ENCODE results near the gene SLC25A34.
"Not testable (repeated sequence)": the region's sequence is repeated elsewhere in the genome, so short reads cannot be mapped to it uniquely, and the experiment has no call there.

The SLC25A34 gene

GRCh38 chr1:15736038-15736891, at the start of gene SLC25A34:
Gene SLC25A34 (plus strand): TSS chr1:15736258. CDS start chr1:15736486, 228 bp downstream.
- DNase-seq: no peak

DNA sequence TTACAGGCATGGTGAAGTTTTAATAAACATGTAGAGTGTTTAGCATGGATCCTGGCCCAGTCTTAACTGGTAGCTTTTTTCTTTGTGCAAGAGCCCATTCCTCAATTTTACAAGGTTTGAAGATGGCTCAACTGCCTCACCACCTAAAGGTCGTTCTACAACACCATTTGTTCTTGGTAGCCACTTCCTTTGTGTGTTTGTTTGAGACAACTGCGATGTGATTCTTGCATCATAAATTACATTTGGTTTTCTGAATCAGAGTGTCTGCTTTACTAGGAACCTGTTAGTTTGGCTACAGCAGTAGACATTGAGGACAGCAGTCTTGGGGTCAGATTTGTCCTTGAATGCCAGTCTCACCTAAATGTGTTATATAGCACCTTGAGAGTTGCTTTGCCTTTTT, 48.6 kb upstream of the SLC25A34 start:
- no peak for DNase-seq

DNA sequence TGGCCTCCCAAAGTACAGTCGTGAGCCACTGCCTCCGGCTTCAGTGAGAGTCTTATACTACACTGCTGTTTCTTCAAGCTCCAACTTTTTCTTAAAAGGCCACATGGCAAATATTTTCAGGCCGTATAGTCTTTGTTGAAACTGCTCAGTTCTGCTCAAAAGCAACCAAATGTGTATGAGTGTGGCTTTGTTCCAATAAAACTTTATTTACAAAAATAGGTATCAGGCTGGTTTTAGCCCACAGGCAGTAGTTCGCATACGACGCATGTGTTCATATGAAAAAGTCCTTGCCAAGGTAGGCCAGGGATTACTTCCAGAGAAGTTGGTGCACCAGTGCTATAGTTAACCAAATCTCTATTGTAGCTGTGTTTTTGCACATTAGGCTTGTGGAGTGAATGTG, 45.7 kb upstream of the SLC25A34 start:
- no peak for DNase-seq

DNA sequence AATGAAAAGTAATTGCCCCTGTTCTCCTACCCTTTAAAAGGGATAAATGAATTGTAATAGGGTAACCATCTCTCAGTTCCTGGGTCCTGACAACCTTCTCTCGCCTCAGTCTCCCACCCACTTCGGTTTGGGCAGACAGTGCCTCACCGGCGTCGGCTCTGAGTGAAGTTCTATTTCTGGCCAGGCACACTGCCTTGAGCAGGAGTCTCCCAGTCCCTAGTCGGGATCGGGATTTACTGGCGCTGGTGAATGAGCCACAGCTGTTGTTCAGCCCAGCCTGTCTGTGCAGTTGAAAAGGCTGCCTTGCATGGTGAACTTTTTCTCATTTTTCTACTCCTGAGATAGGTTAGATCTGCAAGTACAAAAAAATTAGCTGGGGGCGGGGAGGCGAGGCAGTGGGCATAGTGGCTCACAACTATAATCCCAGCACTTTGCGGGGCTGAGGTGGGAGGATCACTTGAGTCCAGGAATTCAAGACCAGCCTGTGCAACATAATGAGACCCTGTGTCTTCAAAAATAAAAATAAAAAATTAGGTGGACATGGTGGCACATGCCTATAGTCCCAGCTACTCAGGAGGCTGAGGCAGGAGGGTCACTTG, 44.5 kb upstream of the SLC25A34 start:
- no peak for DNase-seq

- DNase-seq: no peak
These were observed 43.9 kb upstream of the SLC25A34 start for GRCh38 chr1:15692121-15692682.

DNA sequence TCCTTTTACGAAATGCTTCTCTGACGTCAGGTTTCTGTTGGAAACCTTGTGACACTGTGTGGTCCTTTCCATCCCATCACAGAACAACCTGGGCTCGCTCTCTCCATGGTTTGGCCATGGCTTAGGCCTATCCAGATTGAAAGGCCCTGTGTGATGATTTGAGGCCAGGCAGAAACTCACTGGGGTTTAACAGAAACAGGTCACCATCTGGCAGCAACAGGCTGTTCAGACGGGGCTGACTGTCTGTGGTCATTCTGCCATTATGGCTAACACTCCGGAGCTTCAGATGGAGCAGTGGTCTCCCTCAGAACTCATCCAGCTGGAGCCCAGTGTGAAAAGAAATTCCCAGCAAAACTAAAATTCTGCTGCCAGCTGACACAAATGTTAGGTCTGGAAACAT, 42.7 kb upstream of the SLC25A34 start:
- no peak for DNase-seq

- DNase-seq: peak; percentile 14 to 40
These were observed 39.0 kb upstream of the SLC25A34 start for GRCh38 chr1:15696956-15697521.

- DNase-seq: no peak
These were observed 37.9 kb upstream of the SLC25A34 start for GRCh38 chr1:15698201-15698600.

DNA sequence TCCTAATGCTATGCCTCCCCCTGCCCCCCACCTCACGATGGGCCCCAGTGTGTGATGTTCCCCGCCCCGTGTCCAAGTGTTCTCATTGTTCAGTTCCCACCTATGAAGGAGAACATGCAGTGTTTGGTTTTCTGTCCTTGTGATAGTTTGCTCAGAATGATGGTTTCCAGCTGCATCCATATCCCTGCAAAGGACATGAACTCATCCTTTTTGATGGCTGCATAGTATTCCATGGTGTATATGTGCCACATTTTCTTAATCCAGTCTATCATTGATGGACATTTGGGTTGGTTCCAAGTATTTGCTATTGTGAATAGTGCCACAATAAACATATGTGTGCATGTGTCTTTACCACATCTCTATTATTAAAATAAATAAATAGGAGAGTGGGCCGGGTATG, 36.7 kb upstream of the SLC25A34 start:
- not testable (repeated sequence) for DNase-seq

GRCh38 chr1:15700508-15700907, 35.5 kb upstream of the SLC25A34 start:
- DNase-seq: no peak

DNA sequence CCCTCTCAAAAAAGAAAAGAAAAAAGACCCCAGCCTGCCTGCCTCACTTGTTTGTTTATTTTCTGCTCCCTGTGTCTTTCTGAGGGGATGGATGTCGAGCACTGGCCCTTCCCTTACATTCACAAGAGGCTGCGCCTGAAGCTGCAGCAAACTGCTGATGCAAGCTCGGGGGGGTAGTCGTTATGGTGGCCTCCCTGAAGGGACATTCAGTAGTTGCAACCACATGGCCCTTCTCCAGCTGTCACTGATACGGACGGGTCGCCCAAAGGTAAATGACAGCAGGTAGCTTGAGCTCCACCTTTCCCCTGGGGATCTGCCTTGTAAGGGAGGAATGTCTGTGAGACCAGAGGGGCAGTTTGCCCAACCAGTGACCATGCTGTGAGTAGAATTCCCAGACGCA, 34.3 kb upstream of the SLC25A34 start:
- no peak for DNase-seq

DNA sequence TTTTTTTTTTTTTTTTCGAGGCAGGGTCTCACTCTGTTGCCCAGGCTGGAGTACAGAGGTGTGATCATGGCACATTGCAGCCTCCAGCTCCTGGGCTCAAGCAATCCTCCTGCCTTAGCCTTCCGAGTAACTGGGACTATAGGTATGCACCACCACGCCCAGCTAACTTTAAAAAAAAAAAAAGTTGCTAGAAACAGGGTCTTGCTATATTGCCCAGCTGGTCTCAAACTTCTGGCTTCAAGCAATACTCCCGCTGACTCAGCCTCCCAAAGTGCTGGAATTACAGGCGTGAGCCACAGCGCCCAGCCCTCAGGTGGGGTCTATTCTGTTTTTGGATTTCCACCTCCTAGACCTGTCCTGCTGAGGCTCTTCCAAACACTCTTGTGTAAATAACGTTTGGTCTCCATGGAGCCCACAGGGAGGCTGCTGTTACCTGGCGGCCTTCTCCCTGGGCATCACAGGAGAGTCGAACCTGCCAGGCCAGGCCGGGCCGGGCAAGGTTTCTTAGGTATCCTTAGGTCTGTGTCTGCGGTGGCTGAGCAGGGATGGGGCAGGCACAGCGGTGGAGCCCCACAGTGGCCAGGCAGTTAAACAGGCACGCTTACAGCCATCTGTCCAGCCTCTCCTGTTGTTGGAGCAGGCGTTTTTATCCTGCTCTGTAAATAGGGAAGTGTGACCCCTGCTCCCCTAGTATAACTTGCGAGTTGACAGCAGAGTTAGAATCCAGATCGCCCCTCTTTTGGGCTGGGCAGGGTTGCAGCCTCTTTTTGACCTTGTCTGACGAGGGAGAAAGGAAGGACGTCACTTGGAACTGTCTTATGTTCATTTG, 33.1 kb upstream of the SLC25A34 start:
- no peak for DNase-seq

GRCh38 chr1:15703562-15703961, 32.5 kb upstream of the SLC25A34 start:
- DNase-seq: no peak

DNA sequence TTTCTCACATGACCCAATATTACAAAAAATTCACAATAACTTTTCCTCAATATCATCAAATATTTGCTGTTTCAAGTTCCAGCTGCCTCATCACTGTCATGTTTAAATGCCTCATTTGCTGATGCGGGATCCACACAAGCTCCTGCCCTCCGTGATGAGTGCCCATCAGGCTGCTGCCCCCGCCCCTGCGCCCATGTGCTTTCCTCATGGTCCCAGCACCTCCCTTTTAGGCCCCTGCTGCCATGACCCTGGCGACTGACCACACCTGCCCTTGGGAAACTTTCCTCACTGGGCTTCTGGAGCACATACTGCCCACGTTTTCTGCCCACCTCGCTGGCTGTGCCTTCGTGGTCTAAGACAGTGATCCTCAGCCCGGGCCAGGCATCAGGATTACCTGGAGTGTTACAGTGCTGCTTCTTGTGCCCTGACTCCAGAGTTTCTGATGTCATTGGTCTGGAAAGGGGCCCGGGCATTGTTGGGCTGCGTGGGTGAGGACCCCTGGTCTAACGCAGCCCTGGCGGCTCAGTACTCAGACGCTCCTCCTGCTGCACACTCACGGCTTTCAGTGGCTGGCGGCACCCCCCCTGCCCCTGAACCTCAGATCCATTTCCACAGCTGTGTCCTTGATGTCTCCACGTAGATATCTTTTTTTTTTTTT, 31.4 kb upstream of the SLC25A34 start:
- no peak for DNase-seq

DNA sequence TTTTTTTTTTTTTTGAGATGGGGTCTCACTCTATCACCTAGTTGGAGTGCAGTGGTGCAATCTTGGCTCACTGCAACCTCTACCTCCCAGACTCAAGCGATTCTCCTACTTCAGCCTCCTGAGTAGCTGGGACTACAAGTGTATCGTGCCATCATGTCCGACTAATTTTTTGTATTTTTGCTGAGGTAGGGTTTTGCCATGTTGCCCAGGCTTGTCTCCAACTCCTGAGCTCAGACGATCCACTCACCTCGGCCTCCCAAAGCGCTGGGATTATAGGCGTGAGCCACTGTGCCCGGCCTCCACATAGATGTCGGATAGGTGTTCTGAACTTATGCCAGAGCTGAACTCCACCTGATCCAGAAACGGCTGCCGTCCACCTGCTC, 30.9 kb upstream of the SLC25A34 start:
- no peak for DNase-seq

- DNase-seq: no peak
These were observed 29.3 kb upstream of the SLC25A34 start for GRCh38 chr1:15706751-15707150.

DNA sequence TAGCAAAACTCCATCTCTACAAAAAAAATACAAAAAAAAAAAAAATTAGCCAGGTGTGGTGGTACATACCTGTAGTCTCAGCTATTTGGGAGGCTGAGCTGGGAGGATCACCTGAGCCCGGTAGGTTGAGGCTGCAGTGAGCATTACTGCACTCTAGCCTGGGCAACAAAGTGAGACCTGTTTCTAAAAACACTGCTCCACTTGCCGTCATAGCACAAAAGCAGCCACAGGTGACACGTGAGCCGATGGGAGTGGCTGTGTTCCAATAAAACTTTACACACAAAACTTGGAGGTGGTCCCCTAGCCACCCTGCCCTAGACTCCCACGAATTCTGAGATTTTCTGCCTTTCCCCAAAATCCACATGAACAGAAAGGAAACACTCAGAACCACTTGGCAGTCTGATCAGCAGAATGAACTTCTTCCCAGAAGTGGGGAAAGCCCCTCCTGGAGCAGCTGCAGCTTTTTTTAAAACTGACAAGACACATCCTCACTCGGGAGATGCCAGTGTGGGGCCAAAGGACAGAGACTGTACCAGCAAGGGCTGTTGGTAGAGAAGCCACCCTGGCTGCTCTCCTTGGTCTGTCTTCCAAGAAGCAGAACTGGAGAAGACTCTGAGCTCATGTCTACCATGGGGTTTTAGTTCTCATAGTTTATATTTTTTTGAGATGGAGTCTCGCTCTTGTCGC, 28.7 kb upstream of the SLC25A34 start:
- no peak for DNase-seq

DNA sequence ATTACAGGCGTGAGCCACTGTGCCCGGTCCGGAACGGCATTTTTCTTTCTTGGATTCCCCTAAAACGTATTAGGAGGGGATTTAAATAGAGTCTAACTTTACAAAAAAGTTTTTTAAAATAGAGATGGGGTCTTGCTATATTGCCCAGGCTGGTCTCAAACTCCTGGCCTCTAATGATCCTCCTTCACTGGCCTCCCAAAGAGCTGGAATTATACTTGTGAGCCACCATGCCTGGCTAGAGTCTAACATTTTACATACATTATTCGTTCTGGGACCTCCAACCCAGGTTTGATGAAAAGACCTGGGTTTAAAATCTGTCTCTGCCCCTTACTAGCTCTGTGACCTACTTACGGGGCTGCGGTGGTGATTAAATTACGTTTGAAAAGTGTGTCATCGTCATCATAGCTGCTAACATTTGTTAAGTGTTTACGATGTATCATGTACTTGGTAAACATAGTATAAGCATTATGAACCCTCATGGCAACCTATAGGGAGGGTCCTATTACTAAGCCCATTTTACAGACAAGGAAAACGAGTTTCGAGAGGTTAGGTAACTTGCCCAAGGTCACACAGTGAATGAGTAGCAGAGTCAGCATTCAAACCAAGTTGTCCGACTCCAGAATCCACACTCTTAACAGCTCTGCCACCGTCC, 27.4 kb upstream of the SLC25A34 start:
- DNase-seq: no peak

DNA sequence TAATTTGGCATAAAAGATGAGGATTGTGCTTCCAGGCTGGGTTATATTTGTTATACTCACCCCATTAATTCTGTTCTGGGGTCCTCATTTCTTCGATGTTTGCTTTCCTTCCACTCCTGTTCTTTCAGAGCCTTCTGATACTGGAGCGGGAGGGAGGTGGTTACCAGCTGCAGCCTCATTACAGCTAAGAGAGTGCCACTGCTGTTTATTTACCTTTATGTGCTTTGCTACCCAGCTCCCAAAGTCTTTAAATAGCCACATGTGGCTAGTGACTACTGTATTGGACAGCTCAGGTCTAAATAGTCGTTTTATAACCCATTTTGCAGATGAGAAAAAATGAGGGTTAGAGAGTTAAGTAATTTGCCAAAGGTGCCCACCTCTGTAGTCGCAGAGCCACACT, 26.8 kb upstream of the SLC25A34 start:
- no peak for DNase-seq

DNA sequence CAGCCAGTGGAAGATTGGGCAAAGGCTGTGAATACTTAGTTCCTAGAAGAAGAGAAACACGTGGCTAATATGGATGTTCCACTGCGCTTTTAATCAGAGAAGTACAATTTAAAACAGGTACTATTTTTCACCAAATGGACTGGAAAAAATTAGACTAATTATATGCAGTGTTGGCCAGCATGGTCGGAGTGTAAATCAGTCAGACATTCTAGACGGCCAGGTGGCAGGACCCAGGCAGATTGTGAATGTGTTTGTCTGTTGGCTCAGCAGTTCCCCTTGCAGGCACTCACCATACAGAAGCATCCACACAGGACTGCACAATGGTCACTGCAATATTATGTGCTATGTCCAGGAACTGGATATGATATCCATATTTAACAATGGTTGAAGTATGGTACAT, 23.9 kb upstream of the SLC25A34 start:
- no peak for DNase-seq

GRCh38 chr1:15714406-15715136, 21.5 kb upstream of the SLC25A34 start:
- DNase-seq: no peak

Measured in stimulated activated CD4-positive, alpha-beta T cell treated with anti-CD3 and anti-CD28 coated beads, Interleukin-4, amount 100 ng/mL, for 4 hours (primary cell).